Measurements from ENCODE around the gene MTARC1.

MTARC1 gene

DNA sequence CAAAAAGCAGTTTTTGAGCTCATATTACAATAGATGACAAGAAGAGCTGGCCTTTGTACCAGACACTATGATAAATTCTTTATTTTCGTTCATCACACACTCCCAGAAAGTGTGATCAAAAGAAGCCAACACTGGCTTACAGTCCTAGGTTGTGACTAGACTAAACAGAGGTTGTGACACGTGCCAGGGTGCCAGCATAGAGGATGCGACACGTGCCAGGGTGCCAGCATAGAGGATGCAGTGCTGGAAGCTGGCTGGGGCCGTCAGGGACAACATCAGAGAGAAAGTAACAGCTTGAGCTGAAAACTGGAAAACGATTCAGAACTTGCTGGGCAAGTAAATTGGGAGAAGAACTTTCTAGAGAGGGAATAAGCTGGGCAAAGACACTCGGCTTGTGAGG is 2.2 kb downstream of the MTARC1 start:
- peaks cover 5% of the 10 kb centered on the region for H3K79me2 ChIP-seq (ENCODE audit: control insufficient read depth, insufficient read depth, low read length)
- H4K8ac ChIP-seq (ENCODE audit: low read depth, low read length), result no peak overlapping the region
- no peak overlapping the region for H2AK5ac ChIP-seq (ENCODE audit: low read length)
- WGBS (ENCODE audit: extremely low coverage, insufficient coverage, low lambda C conversion rate), result no CpG with 5 or more reads among the region's 7 CpGs
- no peaks in the 10 kb centered on the region for H3K36me3 ChIP-seq (ENCODE audit: control insufficient read depth, insufficient read depth, low read length)
- H3K56ac ChIP-seq (ENCODE audit: low read length), result no peak overlapping the region
- H4K5ac ChIP-seq (ENCODE audit: low read length), result no peak overlapping the region
- peaks cover 5% of the 10 kb centered on the region for H3K79me1 ChIP-seq (ENCODE audit: low read length)
- no peak overlapping the region for H2BK5ac ChIP-seq (ENCODE audit: low read length)
- no peak overlapping the region for H3K23ac ChIP-seq (ENCODE audit: low read length)
- H3K18ac ChIP-seq (ENCODE audit: low read length), result no peak overlapping the region
- no peak overlapping the region for H2BK15ac ChIP-seq (replicated peaks; ENCODE audit: low read depth)
- no peak overlapping the region for H3K4me3 ChIP-seq (ENCODE audit: low read length)
- no peak overlapping the region for H3K27ac ChIP-seq (ENCODE audit: low read depth, low read length)
- H3K4me2 ChIP-seq (ENCODE audit: low read length), result no peak overlapping the region
- peaks cover 10% of the 10 kb centered on the region for H3K4me1 ChIP-seq (ENCODE audit: control insufficient read depth, low read depth, low read length)
- DNase-seq, result no peak
- no peak overlapping the region for H3K4ac ChIP-seq (ENCODE audit: low read depth, low read length)
- H3K27me3 ChIP-seq (ENCODE audit: insufficient read depth, low read length, poor library complexity), result no peaks in the 10 kb centered on the region
- no peak overlapping the region for H3K9ac ChIP-seq (ENCODE audit: low read length)
- H2BK120ac ChIP-seq (ENCODE audit: low read depth, low read length), result no peak overlapping the region

DNA sequence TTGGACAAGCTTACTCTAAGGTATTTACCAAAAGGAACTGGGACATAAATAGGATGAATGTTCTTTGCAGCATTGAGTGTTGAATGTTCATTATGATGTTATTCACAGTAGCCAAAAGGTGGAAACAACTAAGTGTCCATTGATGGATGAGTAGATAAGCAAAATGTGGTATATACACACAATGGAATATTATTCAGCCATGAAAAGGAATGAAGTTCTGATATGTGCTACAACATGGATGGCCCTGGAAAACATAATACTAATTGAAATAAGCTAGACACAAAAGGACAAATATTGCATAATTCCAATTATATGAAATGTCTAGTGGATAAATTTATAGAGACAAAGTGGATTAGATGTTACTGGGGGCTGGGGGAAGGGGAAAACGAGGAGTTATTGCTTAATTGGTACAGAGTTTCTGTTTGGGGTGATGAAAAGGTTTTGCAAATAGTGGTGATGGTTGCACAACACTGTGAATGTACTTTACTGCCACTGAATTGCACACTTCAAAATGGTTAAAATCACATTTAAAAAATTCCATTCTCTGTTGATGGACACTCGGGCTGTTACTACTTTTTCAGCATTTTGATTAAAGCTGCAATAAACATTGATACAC is 2.9 kb downstream of the MTARC1 start:
- Histone ChIP-seq H3K79me1 (ENCODE audit: low read length) (peaks cover 5% of the 10 kb centered on the region), H3K23ac (ENCODE audit: low read length) (no peak overlapping the region), H2BK5ac (ENCODE audit: low read length) (no peak overlapping the region), H3K36me3 (ENCODE audit: control insufficient read depth, insufficient read depth, low read length) (no peaks in the 10 kb centered on the region), H3K27me3 (ENCODE audit: insufficient read depth, low read length, poor library complexity) (no peaks in the 10 kb centered on the region), H3K4ac (ENCODE audit: low read depth, low read length) (no peak overlapping the region), H3K4me1 (ENCODE audit: control insufficient read depth, low read depth, low read length) (peaks cover 10% of the 10 kb centered on the region), H2BK120ac (ENCODE audit: low read depth, low read length) (no peak overlapping the region), H3K79me2 (ENCODE audit: control insufficient read depth, insufficient read depth, low read length) (peaks cover 5% of the 10 kb centered on the region), H3K4me2 (ENCODE audit: low read length) (no peak overlapping the region), H2BK15ac (replicated peaks; ENCODE audit: low read depth) (no peak overlapping the region), H3K18ac (ENCODE audit: low read length) (no peak overlapping the region), H3K4me3 (ENCODE audit: low read length) (no peak overlapping the region), H3K56ac (ENCODE audit: low read length) (no peak overlapping the region), H4K8ac (ENCODE audit: low read depth, low read length) (no peak overlapping the region), H2AK5ac (ENCODE audit: low read length) (no peak overlapping the region), H4K5ac (ENCODE audit: low read length) (no peak overlapping the region), H3K9ac (ENCODE audit: low read length) (no peak overlapping the region), H3K27ac (ENCODE audit: low read depth, low read length) (no peak overlapping the region)
- no CpG with 5 or more reads among the region's 2 CpGs for WGBS (ENCODE audit: extremely low coverage, insufficient coverage, low lambda C conversion rate)
- DNase-seq, result no peak

DNA sequence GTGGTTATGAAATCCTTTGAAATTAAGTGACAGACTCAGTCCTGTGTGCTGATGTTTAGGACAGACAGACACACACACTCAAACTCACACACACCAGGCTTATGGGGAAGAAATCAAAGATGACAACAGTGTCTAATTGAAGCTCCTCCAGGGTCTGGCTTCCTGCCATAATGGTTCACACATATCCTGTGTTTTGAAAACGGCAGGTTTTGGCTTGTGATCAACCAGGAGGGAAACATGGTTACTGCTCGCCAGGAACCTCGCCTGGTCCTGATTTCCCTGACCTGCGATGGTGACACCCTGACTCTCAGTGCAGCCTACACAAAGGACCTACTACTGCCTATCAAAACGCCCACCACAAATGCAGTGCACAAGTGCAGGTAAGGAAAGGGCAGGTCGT is 4.6 kb downstream of the MTARC1 start:
- Histone ChIP-seq H3K23ac (ENCODE audit: low read length) (no peak overlapping the region), H4K5ac (ENCODE audit: low read length) (no peak overlapping the region), H3K27ac (ENCODE audit: low read depth, low read length) (no peak overlapping the region), H3K18ac (ENCODE audit: low read length) (no peak overlapping the region), H3K36me3 (ENCODE audit: control insufficient read depth, insufficient read depth, low read length) (no peaks in the 10 kb centered on the region), H2AK5ac (ENCODE audit: low read length) (no peak overlapping the region), H3K79me1 (ENCODE audit: low read length) (peaks cover 5% of the 10 kb centered on the region), H3K4me1 (ENCODE audit: control insufficient read depth, low read depth, low read length) (no peaks in the 10 kb centered on the region), H3K9ac (ENCODE audit: low read length) (no peak overlapping the region), H2BK5ac (ENCODE audit: low read length) (no peak overlapping the region), H3K4me3 (ENCODE audit: low read length) (no peak overlapping the region), H3K79me2 (ENCODE audit: control insufficient read depth, insufficient read depth, low read length) (peaks cover 5% of the 10 kb centered on the region), H4K8ac (ENCODE audit: low read depth, low read length) (no peak overlapping the region), H3K56ac (ENCODE audit: low read length) (no peak overlapping the region), H2BK15ac (replicated peaks; ENCODE audit: low read depth) (no peak overlapping the region), H3K4ac (ENCODE audit: low read depth, low read length) (no peak overlapping the region), H2BK120ac (ENCODE audit: low read depth, low read length) (no peak overlapping the region), H3K27me3 (ENCODE audit: insufficient read depth, low read length, poor library complexity) (no peaks in the 10 kb centered on the region), H3K4me2 (ENCODE audit: low read length) (no peak overlapping the region)
- WGBS (ENCODE audit: extremely low coverage, insufficient coverage, low lambda C conversion rate), result no CpG with 5 or more reads among the region's 6 CpGs
- no peak for DNase-seq

DNA sequence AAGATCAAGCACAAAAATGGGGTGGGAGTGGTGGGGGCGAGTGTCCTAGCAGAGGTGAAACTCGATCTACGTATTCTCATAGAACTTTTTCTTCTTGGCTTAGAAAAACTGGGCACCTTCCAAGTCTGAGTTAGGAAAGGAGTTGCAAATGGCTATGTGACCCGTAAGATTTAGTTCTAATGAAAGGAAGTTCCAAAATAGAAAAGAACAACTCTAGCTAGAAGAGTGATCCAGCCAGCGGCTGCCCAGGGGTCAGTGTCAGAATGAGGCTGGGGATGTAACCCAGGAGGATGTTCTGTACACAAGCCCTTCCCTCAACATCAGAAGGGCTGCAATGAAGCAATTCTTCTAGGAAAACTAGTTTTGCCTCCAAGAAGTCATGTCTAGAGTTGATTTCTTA is 5.2 kb downstream of the MTARC1 start:
- no peaks in the 10 kb centered on the region for H3K27me3 ChIP-seq (ENCODE audit: insufficient read depth, low read length, poor library complexity)
- no peak overlapping the region for H2BK120ac ChIP-seq (ENCODE audit: low read depth, low read length)
- H3K4ac ChIP-seq (ENCODE audit: low read depth, low read length), result no peak overlapping the region
- no peak overlapping the region for H4K5ac ChIP-seq (ENCODE audit: low read length)
- H3K56ac ChIP-seq (ENCODE audit: low read length), result no peak overlapping the region
- H3K79me2 ChIP-seq (ENCODE audit: control insufficient read depth, insufficient read depth, low read length), result peaks cover 5% of the 10 kb centered on the region
- no peak for DNase-seq
- peaks cover 5% of the 10 kb centered on the region for H3K79me1 ChIP-seq (ENCODE audit: low read length)
- H2BK5ac ChIP-seq (ENCODE audit: low read length), result no peak overlapping the region
- no peak overlapping the region for H4K8ac ChIP-seq (ENCODE audit: low read depth, low read length)
- no peak overlapping the region for H3K18ac ChIP-seq (ENCODE audit: low read length)
- no peaks in the 10 kb centered on the region for H3K36me3 ChIP-seq (ENCODE audit: control insufficient read depth, insufficient read depth, low read length)
- no peak overlapping the region for H3K4me3 ChIP-seq (ENCODE audit: low read length)
- H3K9ac ChIP-seq (ENCODE audit: low read length), result no peak overlapping the region
- H3K27ac ChIP-seq (ENCODE audit: low read depth, low read length), result no peak overlapping the region
- no peak overlapping the region for H2BK15ac ChIP-seq (replicated peaks; ENCODE audit: low read depth)
- no peak overlapping the region for H2AK5ac ChIP-seq (ENCODE audit: low read length)
- no CpG with 5 or more reads among the region's 5 CpGs for WGBS (ENCODE audit: extremely low coverage, insufficient coverage, low lambda C conversion rate)
- H3K4me2 ChIP-seq (ENCODE audit: low read length), result no peak overlapping the region
- no peak overlapping the region for H3K23ac ChIP-seq (ENCODE audit: low read length)
- no peaks in the 10 kb centered on the region for H3K4me1 ChIP-seq (ENCODE audit: control insufficient read depth, low read depth, low read length)

DNA sequence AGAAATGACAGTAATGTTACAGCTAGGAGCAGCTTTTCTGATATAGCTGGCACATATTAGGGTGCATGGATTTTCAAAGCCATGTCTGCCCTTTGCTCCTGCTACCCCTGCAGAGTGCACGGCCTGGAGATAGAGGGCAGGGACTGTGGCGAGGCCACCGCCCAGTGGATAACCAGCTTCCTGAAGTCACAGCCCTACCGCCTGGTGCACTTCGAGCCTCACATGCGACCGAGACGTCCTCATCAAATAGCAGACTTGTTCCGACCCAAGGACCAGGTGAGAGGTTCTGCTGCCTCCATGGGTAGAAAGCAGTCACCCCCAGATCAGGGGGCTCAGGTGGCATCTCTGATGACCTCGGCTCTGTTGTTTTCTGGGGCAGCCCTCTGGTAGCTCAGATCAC is 9.8 kb downstream of the MTARC1 start:
- no peak overlapping the region for H3K27ac ChIP-seq (ENCODE audit: low read depth, low read length)
- no peak overlapping the region for H2BK15ac ChIP-seq (replicated peaks; ENCODE audit: low read depth)
- no peak overlapping the region for H2AK5ac ChIP-seq (ENCODE audit: low read length)
- no peak overlapping the region for H4K5ac ChIP-seq (ENCODE audit: low read length)
- no peak overlapping the region for H3K9ac ChIP-seq (ENCODE audit: low read length)
- H3K79me1 ChIP-seq (ENCODE audit: low read length), result no peaks in the 10 kb centered on the region
- H3K18ac ChIP-seq (ENCODE audit: low read length), result no peak overlapping the region
- H3K4me1 ChIP-seq (ENCODE audit: control insufficient read depth, low read depth, low read length), result no peaks in the 10 kb centered on the region
- DNase-seq, result no peak
- H2BK5ac ChIP-seq (ENCODE audit: low read length), result no peak overlapping the region
- WGBS (ENCODE audit: extremely low coverage, insufficient coverage, low lambda C conversion rate), result no CpG with 5 or more reads among the region's 10 CpGs
- H3K4ac ChIP-seq (ENCODE audit: low read depth, low read length), result no peak overlapping the region
- H3K4me3 ChIP-seq (ENCODE audit: low read length), result no peak overlapping the region
- peaks cover 2% of the 10 kb centered on the region for H3K36me3 ChIP-seq (ENCODE audit: control insufficient read depth, insufficient read depth, low read length)
- no peak overlapping the region for H2BK120ac ChIP-seq (ENCODE audit: low read depth, low read length)
- no peak overlapping the region for H3K23ac ChIP-seq (ENCODE audit: low read length)
- H3K4me2 ChIP-seq (ENCODE audit: low read length), result no peak overlapping the region
- H3K56ac ChIP-seq (ENCODE audit: low read length), result no peak overlapping the region
- no peaks in the 10 kb centered on the region for H3K79me2 ChIP-seq (ENCODE audit: control insufficient read depth, insufficient read depth, low read length)
- no peaks in the 10 kb centered on the region for H3K27me3 ChIP-seq (ENCODE audit: insufficient read depth, low read length, poor library complexity)
- H4K8ac ChIP-seq (ENCODE audit: low read depth, low read length), result no peak overlapping the region

DNA sequence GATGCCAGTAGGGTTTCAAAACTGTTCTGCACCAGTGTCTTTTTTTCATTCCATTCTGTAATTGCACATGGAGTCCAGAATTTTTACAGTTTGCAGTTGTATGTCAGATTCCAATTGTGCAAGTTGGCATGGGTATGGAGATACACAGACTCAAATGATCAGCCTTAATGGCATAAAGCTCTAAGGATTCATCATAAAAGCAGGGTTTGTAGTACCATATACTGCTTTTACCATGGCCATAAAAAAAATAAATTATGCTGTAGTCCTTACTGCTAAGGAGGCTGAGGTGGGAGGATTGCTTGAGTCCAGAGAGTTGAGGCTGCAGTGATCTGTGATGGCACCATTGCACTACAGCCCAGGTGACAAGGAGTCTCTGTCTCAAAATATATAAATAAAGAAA is 10.3 kb downstream of the MTARC1 start:
- H3K18ac ChIP-seq (ENCODE audit: low read length), result no peak overlapping the region
- H3K4me2 ChIP-seq (ENCODE audit: low read length), result no peak overlapping the region
- H3K56ac ChIP-seq (ENCODE audit: low read length), result no peak overlapping the region
- no peaks in the 10 kb centered on the region for H3K4me1 ChIP-seq (ENCODE audit: control insufficient read depth, low read depth, low read length)
- H3K23ac ChIP-seq (ENCODE audit: low read length), result no peak overlapping the region
- no peak overlapping the region for H4K5ac ChIP-seq (ENCODE audit: low read length)
- H3K4me3 ChIP-seq (ENCODE audit: low read length), result no peak overlapping the region
- no peak overlapping the region for H4K8ac ChIP-seq (ENCODE audit: low read depth, low read length)
- no peak overlapping the region for H2BK120ac ChIP-seq (ENCODE audit: low read depth, low read length)
- peaks cover 2% of the 10 kb centered on the region for H3K36me3 ChIP-seq (ENCODE audit: control insufficient read depth, insufficient read depth, low read length)
- DNase-seq, result no peak
- H3K79me2 ChIP-seq (ENCODE audit: control insufficient read depth, insufficient read depth, low read length), result no peaks in the 10 kb centered on the region
- H3K27me3 ChIP-seq (ENCODE audit: insufficient read depth, low read length, poor library complexity), result no peaks in the 10 kb centered on the region
- H2AK5ac ChIP-seq (ENCODE audit: low read length), result no peak overlapping the region
- no peak overlapping the region for H3K27ac ChIP-seq (ENCODE audit: low read depth, low read length)
- no peak overlapping the region for H2BK15ac ChIP-seq (replicated peaks; ENCODE audit: low read depth)
- no peaks in the 10 kb centered on the region for H3K79me1 ChIP-seq (ENCODE audit: low read length)
- no peak overlapping the region for H3K4ac ChIP-seq (ENCODE audit: low read depth, low read length)
- H3K9ac ChIP-seq (ENCODE audit: low read length), result no peak overlapping the region
- H2BK5ac ChIP-seq (ENCODE audit: low read length), result no peak overlapping the region
